Right lung (tissue), 10 donors: ENCODE measurements around the gene ZNF358. TPM values are rescaled to one million over a fixed set of nuclear protein-coding genes. Genes with fewer than 3 reads are reported as not detected.

ENCODE experiments used
- DNase-seq, 2 donors: peaks; one replicate each; pipeline ENCODE4 v3.0.0-alpha.2; 2013
- long read RNA-seq, 8 donors: transcript quantifications; one replicate each; lab custom pipeline, GENCODE V29; 2026
- polyA plus RNA-seq, 5 donors: library from polyadenylated mRNA; unstranded; fragments of 120-200 nt; gene quantifications; one replicate each; pipeline versions ENCODE4 v1.2.1 to v1.2.3, GENCODE V29; 2013; ENCODE audit warnings: inconsistent platforms in 1 of 5, low replicate concordance in 1 of 5; ENCODE audit not compliant: insufficient read length in 5 of 5, insufficient read depth in 1 of 5

The ZNF358 gene
- polyA plus RNA-seq: 10 to 100 TPM; 29.6 to 80.0 (median 44.2) TPM
- long read RNA-seq, donor 1, transcript ZNF358-202 (2 exons, 1,954 nt): major isoform, 29 of 29 reads
- long read RNA-seq, donor 1, partial matches to known transcripts: 0 of 29 reads
- long read RNA-seq, donor 1, other reads (novel, unspliced or antisense): 0 of 29 reads
- long read RNA-seq, donor 2, transcript ZNF358-202 (2 exons, 1,954 nt): major isoform, 16 of 16 reads
- long read RNA-seq, donor 2, partial matches to known transcripts: 0 of 16 reads
- long read RNA-seq, donor 2, other reads (novel, unspliced or antisense): 0 of 16 reads
- long read RNA-seq, donor 3, transcript ZNF358-202 (2 exons, 1,954 nt): major isoform, 30 of 31 reads
- long read RNA-seq, donor 3, partial matches to known transcripts: 0 of 31 reads
- long read RNA-seq, donor 3, other reads (novel, unspliced or antisense): 0 of 31 reads
- long read RNA-seq, donor 4, transcript ZNF358-202 (2 exons, 1,954 nt): major isoform, 24 of 25 reads
- long read RNA-seq, donor 4, partial matches to known transcripts: 0 of 25 reads
- long read RNA-seq, donor 4, other reads (novel, unspliced or antisense): 0 of 25 reads
- long read RNA-seq, donor 5, transcript ZNF358-202 (2 exons, 1,954 nt): major isoform, 40 of 41 reads
- long read RNA-seq, donor 5, partial matches to known transcripts: 0 of 41 reads
- long read RNA-seq, donor 5, other reads (novel, unspliced or antisense): 0 of 41 reads
- long read RNA-seq, donor 6, transcript ZNF358-202 (2 exons, 1,954 nt): major isoform, 44 of 44 reads
- long read RNA-seq, donor 6, partial matches to known transcripts: 0 of 44 reads
- long read RNA-seq, donor 6, other reads (novel, unspliced or antisense): 0 of 44 reads
- long read RNA-seq, donor 7, transcript ZNF358-202 (2 exons, 1,954 nt): major isoform, 44 of 45 reads
- long read RNA-seq, donor 7, partial matches to known transcripts: 0 of 45 reads
- long read RNA-seq, donor 7, other reads (novel, unspliced or antisense): 0 of 45 reads
- long read RNA-seq, donor 8, transcript ZNF358-202 (2 exons, 1,954 nt): major isoform, 10 of 11 reads
- long read RNA-seq, donor 8, partial matches to known transcripts: 0 of 11 reads
- long read RNA-seq, donor 8, other reads (novel, unspliced or antisense): 0 of 11 reads

DNA sequence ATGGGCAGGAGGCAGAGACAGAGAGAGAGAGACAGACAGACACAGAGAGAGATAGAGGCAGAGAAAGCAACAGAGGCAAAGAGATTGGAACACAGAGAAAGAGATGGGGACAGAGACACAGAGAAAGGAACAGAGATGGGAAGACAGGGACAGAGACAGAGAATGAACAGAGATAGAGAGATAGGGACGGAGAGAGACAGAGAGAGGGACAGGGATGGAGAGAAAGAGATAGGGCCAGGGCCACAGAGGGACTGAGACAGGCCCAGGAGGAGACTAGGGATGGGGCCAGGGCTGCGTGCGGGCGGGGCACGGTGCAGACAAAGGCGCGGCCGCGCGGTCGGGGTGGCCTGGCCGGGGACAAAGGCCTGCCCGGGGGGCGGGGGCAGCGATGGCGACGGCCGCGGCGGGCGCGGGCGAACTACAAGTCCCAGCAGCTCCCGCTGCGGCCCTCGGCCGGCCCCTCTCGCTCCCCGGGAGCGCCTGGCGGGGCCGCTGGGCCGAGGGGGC, at the start of gene ZNF358:
Gene ZNF358, plus strand, starts transcription at position 459 of the 507 bp plus-strand sequence. CDS start 3,140 bp downstream, outside the sequence.
- peak; percentile 73 to 77 for DNase-seq

DNA sequence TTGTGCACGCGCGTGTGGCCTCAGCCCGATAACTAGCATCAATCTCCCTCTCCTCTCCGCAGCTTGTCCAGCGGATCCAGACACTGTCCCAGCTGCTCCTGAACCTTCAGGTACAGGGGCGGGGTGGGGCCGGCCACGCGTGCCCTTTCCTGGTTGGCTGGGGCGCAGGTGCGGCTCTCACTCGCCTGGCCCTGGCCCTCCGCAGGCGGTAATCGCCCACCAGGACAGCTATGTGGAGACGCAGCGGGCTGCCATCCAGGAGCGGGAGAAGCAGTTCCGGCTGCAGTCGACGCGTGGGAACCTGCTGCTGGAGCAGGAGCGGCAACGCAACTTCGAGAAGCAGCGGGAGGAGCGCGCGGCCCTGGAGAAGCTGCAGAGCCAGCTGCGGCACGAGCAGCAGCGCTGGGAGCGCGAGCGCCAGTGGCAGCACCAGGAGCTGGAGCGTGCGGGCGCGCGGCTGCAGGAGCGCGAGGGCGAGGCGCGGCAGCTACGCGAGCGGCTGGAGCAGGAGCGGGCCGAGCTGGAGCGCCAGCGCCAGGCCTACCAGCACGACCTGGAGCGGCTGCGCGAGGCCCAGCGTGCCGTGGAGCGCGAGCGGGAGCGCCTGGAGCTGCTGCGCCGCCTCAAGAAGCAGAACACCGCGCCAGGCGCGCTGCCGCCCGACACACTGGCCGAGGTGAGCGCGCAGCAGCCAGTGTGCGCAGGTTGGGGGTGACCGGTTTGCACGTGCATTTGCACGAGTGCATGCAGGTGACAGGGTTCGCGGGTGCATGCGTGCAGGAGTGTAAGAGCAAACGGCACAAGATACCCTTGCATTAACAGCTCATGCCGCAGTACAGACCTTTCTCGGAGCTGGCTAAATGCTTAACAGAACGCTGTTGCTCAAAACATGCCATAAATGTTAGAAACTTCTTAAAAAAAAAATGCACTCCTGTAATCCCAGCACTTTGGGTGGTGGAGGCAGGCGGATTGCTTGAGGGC, 48.6 kb upstream of the ZNF358 start:
- no peak for DNase-seq

DNA sequence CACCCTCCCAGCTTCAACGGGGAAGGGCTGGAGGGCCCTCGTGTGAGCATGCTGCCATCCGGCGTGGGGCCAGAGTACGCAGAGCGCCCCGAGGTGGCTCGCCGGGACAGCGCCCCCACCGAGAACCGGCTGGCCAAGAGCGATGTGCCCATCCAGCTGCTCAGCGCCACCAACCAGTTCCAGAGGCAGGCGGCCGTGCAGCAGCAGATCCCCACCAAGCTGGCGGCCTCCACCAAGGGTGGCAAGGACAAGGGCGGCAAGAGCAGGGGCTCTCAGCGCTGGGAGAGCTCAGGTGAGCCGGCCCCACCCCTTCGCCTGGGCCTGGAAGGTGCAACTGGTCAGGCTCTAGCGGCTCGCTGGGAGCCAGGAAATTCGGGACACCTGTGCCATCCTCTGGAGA, 47.1 kb upstream of the ZNF358 start:
- DNase-seq: no peak

DNA sequence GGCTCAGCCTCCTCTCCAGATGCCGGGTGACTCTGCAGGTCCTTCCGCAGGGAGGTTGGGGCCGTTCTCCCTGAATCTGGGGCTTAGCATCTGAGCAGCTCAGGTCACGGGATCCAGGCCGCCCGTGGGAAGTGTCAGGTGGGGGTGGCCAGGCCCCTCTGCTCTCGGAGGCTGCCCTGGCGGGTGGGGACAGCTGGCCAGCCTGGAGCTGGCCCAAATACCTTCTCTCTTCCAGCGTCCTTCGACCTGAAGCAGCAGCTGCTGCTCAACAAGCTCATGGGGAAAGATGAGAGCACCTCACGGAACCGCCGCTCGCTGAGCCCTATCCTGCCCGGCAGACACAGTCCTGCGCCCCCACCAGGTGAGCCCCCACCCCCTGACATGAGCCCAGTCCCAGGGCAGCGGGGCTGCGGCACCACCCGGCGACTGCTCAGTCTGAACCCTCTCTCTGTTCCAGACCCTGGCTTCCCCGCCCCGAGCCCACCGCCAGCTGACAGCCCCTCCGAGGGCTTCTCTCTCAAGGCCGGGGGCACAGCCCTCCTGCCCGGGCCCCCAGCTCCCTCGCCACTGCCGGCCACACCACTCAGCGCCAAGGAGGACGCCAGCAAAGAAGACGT, 46.1 kb upstream of the ZNF358 start:
- DNase-seq: no peak

DNA sequence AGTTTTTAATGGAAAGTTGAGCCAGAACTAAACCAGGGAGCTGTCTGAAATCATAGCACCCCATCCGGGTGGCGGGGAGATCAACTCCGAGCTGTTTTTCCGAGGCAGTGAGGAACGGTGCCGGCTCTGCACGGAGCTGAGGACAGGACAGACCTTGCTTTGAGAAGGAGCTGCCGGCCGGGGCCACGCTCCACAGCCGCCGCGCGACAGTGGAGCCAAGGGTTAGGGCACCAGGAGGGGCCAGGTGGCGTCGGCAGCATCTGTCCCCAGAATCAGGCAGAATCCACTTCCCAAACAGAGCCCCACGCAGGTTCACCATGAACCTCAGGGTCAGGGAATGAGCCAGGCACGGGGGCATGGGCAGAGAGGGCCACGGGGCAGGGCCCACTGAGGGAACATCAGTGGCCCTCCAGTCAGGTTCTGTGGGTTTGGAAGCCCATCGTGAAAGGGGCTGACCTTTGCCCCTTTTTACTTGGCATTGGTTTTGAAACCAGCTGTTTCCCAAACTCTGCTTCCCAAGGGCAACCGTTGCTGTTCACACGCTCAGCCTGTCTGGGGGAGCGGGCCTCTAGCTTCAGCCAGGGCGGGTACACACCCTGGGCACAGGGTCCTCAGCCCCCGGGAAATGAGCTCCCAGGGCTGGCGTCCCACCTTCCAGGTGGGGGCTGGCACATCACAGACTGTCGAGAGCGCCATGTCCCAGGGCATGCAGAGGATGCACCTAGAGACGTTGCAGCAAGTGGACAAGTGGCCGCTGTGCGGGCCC, 45.2 kb upstream of the ZNF358 start:
- DNase-seq: no peak

DNA sequence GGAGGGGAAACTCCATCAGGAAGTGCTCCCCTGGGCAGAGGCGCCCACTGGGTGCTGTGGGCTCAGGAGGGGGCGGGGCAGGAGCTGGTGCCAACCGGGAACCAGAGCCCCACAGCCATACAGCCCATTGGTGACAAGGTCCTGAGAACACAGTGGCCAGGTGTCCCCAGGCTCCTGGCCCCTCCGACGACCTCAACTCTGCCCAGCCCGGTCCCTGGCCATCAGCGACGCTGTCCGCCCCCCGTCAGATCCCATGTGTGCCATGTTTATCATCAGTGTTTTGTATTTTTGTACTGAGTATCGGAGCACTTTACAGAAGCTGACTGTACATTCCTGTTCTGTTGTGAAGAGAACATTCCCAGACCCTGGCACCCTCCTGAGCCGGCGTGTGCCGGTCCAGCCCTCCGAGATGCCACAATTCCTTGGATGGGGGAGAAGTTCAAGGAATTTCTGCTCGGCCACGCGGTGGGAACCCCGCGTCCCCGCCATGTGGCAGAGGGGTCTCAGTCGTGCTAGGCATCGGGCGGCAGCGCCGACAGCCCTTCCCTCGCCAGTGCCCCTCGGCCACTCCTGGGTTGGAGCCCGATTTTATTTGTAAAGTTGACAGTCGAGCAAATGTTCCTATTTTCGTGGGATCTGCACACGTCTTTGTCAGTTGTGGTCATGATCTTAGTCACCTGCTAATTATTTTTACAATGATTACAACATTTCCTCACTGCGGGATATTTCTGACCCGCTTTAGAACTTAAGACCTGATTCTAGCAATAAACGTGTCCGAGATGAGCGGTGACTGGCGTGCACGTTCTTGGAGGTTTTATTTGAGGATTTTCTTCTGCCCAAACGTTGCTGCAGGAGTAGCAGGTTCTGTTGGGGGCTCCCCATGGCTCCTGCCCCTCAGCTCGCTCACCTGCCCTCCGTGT, 43.9 kb upstream of the ZNF358 start:
- no peak for DNase-seq

DNA sequence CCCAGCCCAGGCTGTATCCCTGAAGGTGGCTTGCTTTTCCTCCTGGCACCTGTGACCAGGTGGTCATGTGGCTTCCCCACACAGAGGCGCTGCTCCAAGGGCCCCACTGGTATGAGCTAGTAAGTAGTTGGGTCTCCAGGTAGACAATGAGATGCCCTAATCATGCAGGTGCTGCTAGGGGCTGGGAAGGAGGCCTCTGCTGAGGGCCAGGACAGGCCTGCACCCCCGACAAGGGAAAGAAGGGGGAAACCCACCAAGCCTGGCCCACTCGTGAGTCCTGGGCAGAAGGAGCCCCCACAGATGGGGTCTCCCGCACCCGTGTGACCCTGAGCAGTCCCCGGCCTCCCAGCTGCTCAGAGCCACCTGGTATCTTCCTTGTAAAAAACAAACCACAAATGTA, 40.2 kb upstream of the ZNF358 start:
- no peak for DNase-seq

DNA sequence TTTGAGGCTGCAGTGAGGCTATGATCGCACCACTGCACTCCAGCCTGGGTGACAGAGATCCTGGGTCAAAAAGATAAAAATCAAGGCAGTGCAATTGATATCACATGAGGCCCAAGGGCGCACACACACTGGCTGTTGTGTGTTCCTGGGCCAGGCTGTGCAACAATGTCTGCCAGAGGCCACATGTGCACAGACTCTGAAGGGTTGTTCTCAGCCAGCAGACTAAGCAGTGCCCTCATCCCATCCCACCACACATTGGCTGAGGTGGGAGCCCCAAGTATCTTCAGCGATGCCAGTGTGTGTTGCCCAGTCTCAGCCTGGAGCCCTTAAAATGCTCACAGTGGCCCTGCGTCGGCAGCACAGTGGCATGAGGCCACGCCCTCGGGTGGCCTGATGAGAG, 39.7 kb upstream of the ZNF358 start:
- DNase-seq: no peak

DNA sequence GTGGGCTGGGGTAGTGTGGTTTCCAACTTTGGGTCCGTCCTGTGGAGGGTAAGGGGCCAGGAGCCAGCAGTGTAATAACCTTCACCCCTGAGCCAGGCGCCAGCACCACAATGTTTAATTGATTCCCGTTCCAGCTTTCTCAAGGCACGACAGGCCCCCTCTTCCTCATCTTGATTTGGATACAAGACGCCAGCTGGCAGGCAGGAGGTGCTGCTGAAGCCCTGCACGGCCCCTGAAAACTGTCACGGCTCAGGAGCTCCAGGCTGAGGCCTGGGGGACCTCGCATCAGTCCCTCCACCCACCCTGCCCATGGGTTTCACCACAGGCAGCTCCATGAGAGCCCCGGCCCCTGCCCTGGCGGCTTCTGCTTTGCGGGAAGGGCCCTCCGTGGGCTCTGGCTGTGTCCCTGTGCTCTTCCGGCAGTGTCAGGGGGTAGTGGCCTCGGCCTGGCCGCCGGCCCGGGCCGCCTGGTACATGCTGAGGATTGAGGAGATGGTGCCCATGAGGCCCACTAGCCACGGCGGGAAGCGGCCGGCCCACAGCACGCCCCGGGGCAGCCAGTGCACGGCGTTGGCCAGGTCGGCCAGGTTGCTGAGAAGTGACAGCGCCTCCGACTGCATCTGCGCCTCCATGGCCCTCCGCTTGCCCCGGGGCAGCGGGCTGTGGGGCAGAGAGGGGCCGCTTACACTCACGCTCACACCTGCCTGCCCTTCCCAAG, 39.0 kb upstream of the ZNF358 start:
- no peak for DNase-seq

DNA sequence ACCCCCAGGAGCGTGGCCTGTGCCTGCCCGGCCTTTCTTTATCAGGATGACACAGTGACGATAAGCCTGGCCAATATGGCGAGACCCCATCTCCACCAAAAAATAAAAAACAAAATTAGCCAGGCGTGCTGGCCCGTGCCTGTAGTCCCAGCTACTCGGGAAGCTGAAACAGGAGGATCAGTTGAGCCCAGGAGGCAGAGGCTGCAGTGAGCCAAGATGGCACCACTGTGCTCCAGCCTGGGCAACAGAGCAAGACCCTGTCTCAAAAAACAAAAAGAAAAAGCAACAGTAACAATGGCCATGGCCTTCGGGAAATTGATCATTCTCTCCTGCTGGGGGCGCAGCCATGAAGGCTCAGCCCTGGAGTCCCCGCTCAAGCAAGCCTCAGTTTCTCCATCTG, 38.1 kb upstream of the ZNF358 start:
- no peak for DNase-seq

DNA sequence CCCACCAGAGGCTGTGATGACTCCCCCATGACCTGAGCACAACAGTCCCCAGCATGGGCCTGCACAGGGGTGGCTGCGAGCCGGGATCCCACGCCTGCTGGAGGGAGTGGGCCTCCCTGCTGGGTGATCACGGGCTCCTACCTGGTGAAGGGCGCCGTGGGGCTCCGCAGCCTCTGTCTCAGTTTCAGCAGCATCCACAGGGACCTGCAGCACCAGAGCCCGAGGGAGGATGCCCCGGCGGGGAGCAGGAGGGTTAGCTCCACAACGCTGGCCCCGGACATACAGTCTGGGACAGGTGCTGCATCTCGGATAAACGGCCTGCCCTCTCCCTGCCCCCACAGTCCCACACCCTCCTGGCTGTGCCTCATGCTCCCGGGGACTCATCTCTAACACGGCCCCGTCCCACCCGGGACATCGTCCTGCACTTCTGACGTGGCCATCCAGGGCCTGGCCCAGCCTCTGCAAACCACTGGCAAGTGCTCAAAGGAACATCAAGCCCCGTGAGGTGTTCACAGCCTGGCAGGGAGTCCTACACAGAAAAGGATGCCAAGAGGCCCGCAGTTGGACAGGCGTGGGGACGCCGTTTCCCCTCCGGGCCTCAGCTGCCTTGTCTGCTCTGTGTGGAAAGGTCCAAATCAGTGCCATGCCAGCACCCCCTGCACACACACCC, 37.6 kb upstream of the ZNF358 start:
- no peak for DNase-seq

DNA sequence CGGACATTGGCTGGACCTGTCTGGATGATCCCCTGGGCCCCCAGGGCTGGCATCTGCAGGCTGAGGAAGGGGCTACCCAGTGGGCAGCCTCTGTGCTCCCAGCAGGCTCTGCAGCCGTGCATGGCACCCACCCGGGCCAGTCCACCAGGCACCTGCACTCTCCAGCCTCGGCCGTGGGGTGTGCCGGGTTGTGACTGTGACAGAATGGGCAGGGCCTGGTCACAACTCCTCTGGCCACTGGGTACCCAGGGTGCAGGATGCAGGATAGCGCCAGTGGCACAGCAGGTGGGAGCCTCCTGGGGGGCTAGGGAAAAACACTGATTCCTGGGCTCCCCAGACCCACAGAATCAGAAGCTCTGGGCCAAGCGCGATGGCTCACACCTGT, 37.1 kb upstream of the ZNF358 start:
- DNase-seq: no peak

DNA sequence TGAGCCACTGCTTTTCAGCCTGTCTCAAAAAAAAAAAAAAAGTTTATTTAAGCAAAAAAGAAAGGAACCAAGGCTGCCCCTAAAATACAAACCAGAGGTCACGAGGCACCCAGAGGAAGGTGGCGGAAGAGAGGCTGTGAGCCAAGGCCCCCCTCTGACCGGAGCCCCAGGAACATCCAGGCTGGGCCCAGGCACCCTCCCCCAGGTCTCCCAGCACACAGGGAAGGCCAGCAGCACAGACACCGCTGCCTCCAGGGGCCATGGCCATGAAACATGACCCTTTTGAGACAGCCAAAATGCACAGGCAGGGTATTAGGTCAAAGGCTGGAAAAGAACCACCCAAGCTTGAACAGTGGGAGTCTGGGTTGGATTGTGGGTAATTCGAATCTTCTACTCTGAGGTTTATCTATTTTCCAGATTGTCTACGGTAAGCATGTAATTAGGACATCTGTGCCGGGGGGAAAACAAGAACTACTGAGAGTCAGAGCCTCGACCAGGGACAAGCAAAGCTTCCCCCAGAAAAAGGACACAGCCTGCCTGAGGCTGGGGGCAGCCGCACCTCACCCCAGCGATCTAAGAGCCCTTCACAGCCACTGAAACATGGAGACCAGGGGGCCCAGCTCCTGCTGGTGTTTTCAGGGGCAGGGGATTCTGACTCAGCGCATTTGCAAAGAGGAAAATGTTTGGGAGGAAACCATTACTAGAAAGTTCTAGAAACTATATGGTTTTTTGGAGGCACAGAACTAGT, 35.5 kb upstream of the ZNF358 start:
- no peak for DNase-seq

DNA sequence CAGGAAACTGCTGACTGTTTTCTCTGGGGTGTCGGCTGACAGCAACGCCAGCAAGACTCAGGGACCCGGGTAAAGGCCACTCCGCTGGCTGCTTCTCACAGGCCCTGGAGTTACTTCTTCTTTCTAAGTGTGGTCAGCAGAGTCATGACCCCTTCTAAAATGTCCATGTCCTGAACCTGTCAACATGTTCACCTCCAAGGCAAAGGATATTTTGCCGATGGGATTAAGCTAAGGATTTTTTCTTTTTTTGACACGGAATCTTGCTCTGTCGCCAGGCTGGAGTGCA, 35.0 kb upstream of the ZNF358 start:
- no peak for DNase-seq

DNA sequence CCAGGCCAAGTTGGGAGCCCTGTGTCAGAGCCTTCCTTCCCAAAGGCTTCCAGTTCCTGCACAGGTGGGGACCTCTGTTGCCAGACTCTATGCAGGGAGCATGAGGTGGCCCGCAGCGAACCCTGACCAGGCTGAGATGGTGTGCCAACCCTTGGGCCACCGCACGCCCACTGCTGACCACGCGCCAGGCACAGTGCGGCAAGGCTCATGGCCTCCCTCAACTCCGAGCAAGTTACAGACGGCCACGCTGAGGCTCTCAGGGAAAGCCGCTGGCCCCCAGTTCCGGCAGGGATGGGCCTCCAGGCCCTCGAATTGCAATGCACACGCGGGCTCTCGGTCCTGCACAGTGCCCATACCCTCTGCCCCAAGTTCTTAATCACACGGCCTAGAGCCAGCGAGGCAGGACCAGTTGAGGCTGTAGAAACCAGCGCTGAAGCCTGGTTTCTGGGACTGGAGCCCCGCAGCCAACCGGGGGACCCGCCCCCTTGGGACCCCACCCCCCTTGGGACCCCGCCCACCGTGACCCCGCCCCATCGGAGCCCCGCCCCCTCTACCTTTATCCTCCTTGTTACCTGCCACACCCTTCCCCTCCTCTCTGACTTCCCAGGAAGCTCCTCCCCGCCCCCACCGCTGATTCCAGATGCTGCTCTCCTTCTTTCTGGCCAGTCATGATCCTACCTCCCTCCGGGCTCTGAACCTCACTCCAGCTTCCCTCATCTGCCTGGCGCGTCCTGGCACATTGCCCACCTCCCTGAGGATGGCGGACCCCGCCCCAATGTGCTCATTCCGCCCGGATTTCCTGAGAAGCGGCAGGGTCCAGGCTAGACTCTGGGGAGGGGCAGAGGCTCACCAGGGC, 33.1 kb upstream of the ZNF358 start:
- no peak for DNase-seq
